HG03135 (cell line): ENCODE results near the gene CACNG4.
A peak's percentile ranks its signal among the peaks of the same experiment; 100 is the strongest.

Source experiments
- ATAC-seq: cut with Tn5 transposase; IDR thresholded peaks from one replicate; pipeline ENCODE4 v1.9.1; 2021; ENCODE audit warnings: mild to moderate bottlenecking, moderate library complexity; ENCODE audit not compliant: unreplicated experiment

Gene CACNG4

GRCh38 chr17:67015001-67015400 is 50.5 kb downstream of the CACNG4 start:
- ATAC-seq: no peak

GRCh38 chr17:67016039-67016762 is 51.7 kb downstream of the CACNG4 start:
- ATAC-seq: no peak

GRCh38 chr17:67017910-67018309 is 53.4 kb downstream of the CACNG4 start:
- ATAC-seq: no peak

GRCh38 chr17:67018471-67019434 is 54.2 kb downstream of the CACNG4 start:
- ATAC-seq: no peak

- no peak for ATAC-seq
Observed at GRCh38 chr17:67019809-67020208, 55.3 kb downstream of the CACNG4 start.

GRCh38 chr17:67020293-67020766 is 55.8 kb downstream of the CACNG4 start:
- no peak for ATAC-seq

GRCh38 chr17:67021196-67021595 is 56.7 kb downstream of the CACNG4 start:
- ATAC-seq: no peak

GRCh38 chr17:67021743-67022450 is 57.4 kb downstream of the CACNG4 start:
- no peak for ATAC-seq

- ATAC-seq: no peak
Observed at GRCh38 chr17:67022451-67022810, 57.9 kb downstream of the CACNG4 start.

- ATAC-seq: no peak
Observed at GRCh38 chr17:67024736-67025135, 60.2 kb downstream of the CACNG4 start.

GRCh38 chr17:67025216-67025792 is 60.8 kb downstream of the CACNG4 start:
- ATAC-seq: no peak

- no peak for ATAC-seq
Observed at GRCh38 chr17:67026341-67026740, 61.8 kb downstream of the CACNG4 start.

- ATAC-seq: no peak
Observed at GRCh38 chr17:67027031-67027628, 62.6 kb downstream of the CACNG4 start.

GRCh38 chr17:67030641-67031040 is 66.1 kb downstream of the CACNG4 start:
- no peak for ATAC-seq

GRCh38 chr17:67032382-67032781 is 67.9 kb downstream of the CACNG4 start:
- no peak for ATAC-seq

- ATAC-seq: no peak
Observed at GRCh38 chr17:67032985-67033384, 68.5 kb downstream of the CACNG4 start.

- no peak for ATAC-seq
Observed at GRCh38 chr17:67033613-67034012, 69.1 kb downstream of the CACNG4 start.

- ATAC-seq: peak; percentile 75
Observed at GRCh38 chr17:67035131-67036083, 70.9 kb downstream of the CACNG4 start.

GRCh38 chr17:67038861-67039365 is 74.4 kb downstream of the CACNG4 start:
- ATAC-seq: no peak
